ENCODE results near the gene RAMACL. TPM values are rescaled to one million over a fixed set of nuclear protein-coding genes. Genes with fewer than 3 reads are reported as not detected.

The RAMACL gene
- total RNA-seq, 6 donors from 2014 or later, result 3.7 to 13.0 (median 7.9) TPM

- no peak for ATAC-seq (ENCODE audit: low FRiP score in 2 of 2)
- peak overlapping the region; percentile 40 to 91 (median 83) for H3K27ac ChIP-seq
- DNase-seq, result no peak
Measured at GRCh38 chr6:166558156-166559005, 28.1 kb downstream of the RAMACL start.

GRCh38 chr6:166556863-166557322 is 29.6 kb downstream of the RAMACL start:
- ATAC-seq (ENCODE audit: low FRiP score in 2 of 2) (peak; percentile 87 to 96), DNase-seq (peak; percentile 75 to 97)
- Histone ChIP-seq H3K36me3 (no peaks in the 10 kb centered on the region), H3K27ac (peak overlapping the region; percentile 79 to 92 (median 89)), H3K4me3 (no peak overlapping the region), H3K4me1 (peaks cover 26 to 51% (median 38%) of the 10 kb centered on the region in 4 donors), H3K27me3 (no peaks in the 10 kb centered on the region), H3K9me3 (peaks cover 0 to 3% (median 0%) of the 10 kb centered on the region in 4 donors)
- peak; percentile 93 to 97 for TF ChIP-seq POLR2AphosphoS5 (IDR thresholded peaks at IDR 0.05)
- TF ChIP-seq CTCF (IDR thresholded peaks at IDR 0.05), result no peak
- TF ChIP-seq POLR2A (IDR thresholded peaks at IDR 0.05), result peak in 2 of 4 donors; percentile 14 to 70
- peak; percentile 14 to 99 (median 70) for TF ChIP-seq EP300 (IDR thresholded peaks at IDR 0.05)
- 23 to 37% methylated on average over 9 to 16 of the region's 16 CpGs for WGBS, 2 donors

More at GRCh38 chr6:166558156-166559005, 28.1 kb downstream of the RAMACL start:
- WGBS, 2 donors, result 91 to 92% methylated on average over 11 of the region's 12 CpGs
- Histone ChIP-seq H3K36me3 (peaks cover 0 to 5% (median 0%) of the 10 kb centered on the region in 4 donors), H3K9me3 (peaks cover 0 to 3% (median 0%) of the 10 kb centered on the region in 4 donors), H3K27me3 (no peaks in the 10 kb centered on the region), H3K4me1 (peaks cover 26 to 60% (median 43%) of the 10 kb centered on the region in 4 donors), H3K4me3 (no peak overlapping the region)
- TF ChIP-seq POLR2AphosphoS5 (IDR thresholded peaks at IDR 0.05) (no peak), POLR2A (IDR thresholded peaks at IDR 0.05) (no peak), EP300 (IDR thresholded peaks at IDR 0.05) (no peak), CTCF (IDR thresholded peaks at IDR 0.05) (no peak)

- Histone ChIP-seq H3K27ac (peak overlapping the region; percentile 78 to 92 (median 89)), H3K4me1 (peaks cover 26 to 50% (median 38%) of the 10 kb centered on the region in 4 donors), H3K9me3 (peaks cover 0 to 3% (median 0%) of the 10 kb centered on the region in 4 donors), H3K27me3 (no peaks in the 10 kb centered on the region), H3K36me3 (no peaks in the 10 kb centered on the region), H3K4me3 (no peak overlapping the region)
- no peak for TF ChIP-seq POLR2AphosphoS5 (IDR thresholded peaks at IDR 0.05)
- TF ChIP-seq POLR2A (IDR thresholded peaks at IDR 0.05), result no peak
- no peak for TF ChIP-seq CTCF (IDR thresholded peaks at IDR 0.05)
- TF ChIP-seq EP300 (IDR thresholded peaks at IDR 0.05), result no peak
- ATAC-seq (ENCODE audit: low FRiP score in 2 of 2) (no peak), DNase-seq (no peak)
Measured at GRCh38 chr6:166556336-166556735, 30.1 kb downstream of the RAMACL start.

- no peak for TF ChIP-seq CTCF (IDR thresholded peaks at IDR 0.05)
- TF ChIP-seq POLR2AphosphoS5 (IDR thresholded peaks at IDR 0.05), result no peak
- no peak for TF ChIP-seq EP300 (IDR thresholded peaks at IDR 0.05)
- no peak for TF ChIP-seq POLR2A (IDR thresholded peaks at IDR 0.05)
- 66 to 68% methylated on average over 6 of the region's 6 CpGs for WGBS, 2 donors
- Histone ChIP-seq H3K27me3 (no peaks in the 10 kb centered on the region), H3K4me3 (no peak overlapping the region), H3K36me3 (no peaks in the 10 kb centered on the region), H3K4me1 (peaks cover 26 to 50% (median 36%) of the 10 kb centered on the region in 4 donors), H3K27ac (peak overlapping the region; percentile 78 to 92 (median 89)), H3K9me3 (peaks cover 0 to 3% (median 0%) of the 10 kb centered on the region in 4 donors)
- no peak for ATAC-seq (ENCODE audit: low FRiP score in 2 of 2)
- DNase-seq, result no peak
Measured at GRCh38 chr6:166555086-166555485, 31.4 kb downstream of the RAMACL start.

All from upper lobe of left lung (tissue), 6 donors.